ENCODE results near the gene DDR2. TPM values are rescaled to one million over a fixed set of nuclear protein-coding genes. Genes with fewer than 3 reads are reported as not detected.

Gene DDR2
- total and polyA plus RNA-seq, 2 of the 4 experiments (the other 2 are of a cell fraction): 66.1 to 245 TPM

DNA sequence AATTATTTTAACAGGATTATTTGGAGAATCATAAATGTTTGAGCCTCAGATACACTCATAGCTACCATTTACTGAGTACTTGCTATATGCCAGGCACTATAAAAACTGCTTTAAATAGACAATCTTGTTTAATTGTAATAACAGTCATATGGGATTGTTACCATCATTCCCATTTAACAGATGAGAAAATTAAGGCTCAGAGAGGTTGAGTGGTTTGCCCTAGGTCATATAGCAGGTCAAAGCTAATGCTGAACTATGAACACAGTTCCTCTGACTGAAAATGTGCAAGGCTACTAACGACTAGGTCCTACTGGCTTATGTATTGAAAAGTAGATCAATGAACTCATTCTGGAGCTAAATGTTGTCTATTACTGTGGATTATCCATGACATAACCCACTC, 63.4 kb downstream of the DDR2 start:
- Histone ChIP-seq H3K4me2 (ENCODE audit: low read depth, low read length) (peak overlapping the region; percentile 24; the same call in 1 of the 2 replicates), H3K4ac (ENCODE audit: low read depth, low read length) (peak overlapping the region; percentile 39; the same call in 1 of the 2 replicates), H3K27me3 (ENCODE audit: control insufficient read depth, insufficient read depth, low read length) (no peaks in the 10 kb centered on the region), H4K20me1 (ENCODE audit: insufficient read depth, low read length) (peaks cover 80% of the 10 kb centered on the region; the same call in 1 of the 2 replicates), H3K36me3 (ENCODE audit: control insufficient read depth, insufficient read depth, low read length) (peaks cover 2% of the 10 kb centered on the region), H4K5ac (ENCODE audit: low read depth, low read length) (peak overlapping the region; percentile 3; the same call in 1 of the 2 replicates), H2AK5ac (ENCODE audit: low read depth, low read length) (peak overlapping the region; percentile 46; the same call in 1 of the 2 replicates), H3K4me3 (ENCODE audit: insufficient read depth, low read depth, low read length) (no peak overlapping the region), H3K14ac (replicated peaks; ENCODE audit: low read depth, low read length) (peak overlapping the region; percentile 81; the same call in 1 of the 2 replicates), H3K23ac (ENCODE audit: low read depth, low read length) (peak overlapping the region; percentile 44; the same call in 1 of the 2 replicates), H2BK120ac (ENCODE audit: low read depth, low read length) (peak overlapping the region; percentile 63), H3K27ac (ENCODE audit: insufficient read depth, low read length) (peak overlapping the region; percentile 9; the same call in 1 of the 2 replicates), H2BK15ac (ENCODE audit: low read depth, low read length) (0 out of 3 replicates have a peak overlapping the region, but pooled peaks have one; percentile 24), H4K8ac (ENCODE audit: low read depth in 2 of 2, low read length in 2 of 2) (0 out of 4 replicates have a peak overlapping the region, but pooled peaks of 1 of the 2 experiments have one; percentile 2), H3K56ac (ENCODE audit: extremely low read depth, insufficient read depth, low read length) (no peak overlapping the region), H2BK20ac (ENCODE audit: low read depth, low read length) (peak overlapping the region; percentile 22; the same call in 1 of the 2 replicates), H2AFZ (replicated peaks; ENCODE audit: low read length, poor library complexity) (no peak overlapping the region), H3K4me1 (ENCODE audit: control insufficient read depth, insufficient read depth, low read length) (peaks cover 31% of the 10 kb centered on the region), H3K9ac (ENCODE audit: low read depth, low read length) (no peak overlapping the region), H3K18ac (ENCODE audit: low read depth, low read length) (peak overlapping the region; percentile 83), H3K9me3 (ENCODE audit: control insufficient read depth, insufficient read depth, low read length) (no peaks in the 10 kb centered on the region), H2BK5ac (ENCODE audit: low read depth, low read length, poor library complexity, severe bottlenecking) (peak overlapping the region; percentile 73), H4K91ac (ENCODE audit: insufficient read depth, low read depth, low read length) (peak overlapping the region; percentile 61), H3K79me1 (ENCODE audit: low read depth in 1 of 2, low read length in 2 of 2) (peaks cover 60 to 91% of the 10 kb centered on the region in 2 experiments), H2AK9ac (replicated peaks; ENCODE audit: low read depth, low read length, poor library complexity) (no peak overlapping the region), H3K9me1 (ENCODE audit: insufficient read depth, low read length) (peaks cover 35% of the 10 kb centered on the region)
- POLR2A ChIA-PET (ENCODE audit: unreplicated experiment): interaction anchor here (0.6 kb wide), 1 partner anchor 16 kb away, joined by 3 read pairs; no protein-coding TSS in a partner anchor
- WGBS, 2 experiments (ENCODE audit: extremely low coverage in 2 of 2, insufficient read length in 1 of 2): no CpG with 5 or more reads among the region's 1 CpG
- DNase-seq (no peak), ATAC-seq (ENCODE audit: low read depth) (no peak)
- dilution Hi-C loops (cut with HindIII; ENCODE audit: low sequenced_read_pairs, unreplicated experiment): no loop called here
- intact Hi-C loops (cut with micrococcal nuclease): loop anchor here (2.0 kb wide), 1 partner anchor 15 kb away; no protein-coding TSS in a partner anchor
- BruUV-seq (replicated peaks): no TSS peak
- in situ Hi-C loops (cut with MboI; ENCODE audit: low sequenced_read_pairs): no loop called here
- CTCF ChIA-PET: interaction anchor here (0.7 kb wide), 1 partner anchor 65 kb away, joined by 4 read pairs; no protein-coding TSS in a partner anchor
- TF ChIP-seq RFX5 (IDR thresholded peaks at IDR 0.05; ENCODE audit: low read depth, low read length) (no peak), MAZ (IDR thresholded peaks at IDR 0.05; ENCODE audit: borderline replicate concordance, low read depth, low read length) (no peak), FOS (IDR thresholded peaks at IDR 0.05; ENCODE audit: low read depth, low read length) (no peak), CTCF (conservative IDR thresholded peaks at IDR 0.05; ENCODE audit: low read depth, low read length) (no peak), SMC3 (IDR thresholded peaks at IDR 0.05; ENCODE audit: low read depth, low read length) (no peak), USF2 (IDR thresholded peaks at IDR 0.05; ENCODE audit: low read depth, low read length) (no peak), CHD1 (IDR thresholded peaks at IDR 0.05; ENCODE audit: low read depth, low read length) (no peak), POLR2A (IDR thresholded peaks at IDR 0.05; ENCODE audit: low read depth, low read length) (no peak), RCOR1 (IDR thresholded peaks at IDR 0.05; ENCODE audit: insufficient replicate concordance, low read length) (no peak), MAFK (IDR thresholded peaks at IDR 0.05; ENCODE audit: low read depth, low read length) (no peak), BHLHE40 (IDR thresholded peaks at IDR 0.05; ENCODE audit: low read depth, low read length) (no peak), NFE2L2 (IDR thresholded peaks at IDR 0.05; ENCODE audit: low read depth, low read length) (no peak), RAD21 (IDR thresholded peaks at IDR 0.05; ENCODE audit: low read length) (no peak), MXI1 (IDR thresholded peaks at IDR 0.05; ENCODE audit: borderline replicate concordance, low read depth, low read length) (no peak)
- TF ChIP-seq, protein P1, sequence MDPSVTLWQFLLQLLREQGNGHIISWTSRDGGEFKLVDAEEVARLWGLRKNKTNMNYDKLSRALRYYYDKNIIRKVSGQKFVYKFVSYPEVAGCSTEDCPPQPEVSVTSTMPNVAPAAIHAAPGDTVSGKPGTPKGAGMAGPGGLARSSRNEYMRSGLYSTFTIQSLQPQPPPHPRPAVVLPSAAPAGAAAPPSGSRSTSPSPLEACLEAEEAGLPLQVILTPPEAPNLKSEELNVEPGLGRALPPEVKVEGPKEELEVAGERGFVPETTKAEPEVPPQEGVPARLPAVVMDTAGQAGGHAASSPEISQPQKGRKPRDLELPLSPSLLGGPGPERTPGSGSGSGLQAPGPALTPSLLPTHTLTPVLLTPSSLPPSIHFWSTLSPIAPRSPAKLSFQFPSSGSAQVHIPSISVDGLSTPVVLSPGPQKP (IDR thresholded peaks at IDR 0.05; ENCODE audit: borderline replicate concordance, low read depth, low read length): no peak

All from IMR-90 (cell line).